ENCODE results near the gene CLDN8. TPM values are rescaled to one million over a fixed set of nuclear protein-coding genes. Genes with fewer than 3 reads are reported as not detected.

CLDN8 gene
- total and polyA plus RNA-seq, 11 donors, result not detected

- WGBS, 4 donors, result 49 to 61% (median 54%) methylated on average over 5 of the region's 5 CpGs
- TF ChIP-seq CTCF (IDR thresholded peaks at IDR 0.05), result no peak
- H3K4me3 ChIP-seq, result no peak overlapping the region
- H3K27ac ChIP-seq, result no peak overlapping the region
- H3K9me3 ChIP-seq, result peaks cover 0 to 4% (median 0%) of the 10 kb centered on the region in 12 donors
- H3K36me3 ChIP-seq, result no peaks in the 10 kb centered on the region
- ATAC-seq, result no peak
- H3K27me3 ChIP-seq, result no peaks in the 10 kb centered on the region
- H3K4me1 ChIP-seq, result peaks cover 0 to 7% (median 0%) of the 10 kb centered on the region in 12 donors
- no peak for DNase-seq
- intact Hi-C loops (cut with DNase I), result loop anchor here in 1 of 10 donors (10.0 kb wide), 1 partner anchor 155 kb away; no protein-coding TSS in a partner anchor
These were observed 6.3 kb downstream of the CLDN8 start for GRCh38 chr21:30209601-30210000.

GRCh38 chr21:30207252-30207579 is 8.7 kb downstream of the CLDN8 start:
- no peak for DNase-seq

DNA sequence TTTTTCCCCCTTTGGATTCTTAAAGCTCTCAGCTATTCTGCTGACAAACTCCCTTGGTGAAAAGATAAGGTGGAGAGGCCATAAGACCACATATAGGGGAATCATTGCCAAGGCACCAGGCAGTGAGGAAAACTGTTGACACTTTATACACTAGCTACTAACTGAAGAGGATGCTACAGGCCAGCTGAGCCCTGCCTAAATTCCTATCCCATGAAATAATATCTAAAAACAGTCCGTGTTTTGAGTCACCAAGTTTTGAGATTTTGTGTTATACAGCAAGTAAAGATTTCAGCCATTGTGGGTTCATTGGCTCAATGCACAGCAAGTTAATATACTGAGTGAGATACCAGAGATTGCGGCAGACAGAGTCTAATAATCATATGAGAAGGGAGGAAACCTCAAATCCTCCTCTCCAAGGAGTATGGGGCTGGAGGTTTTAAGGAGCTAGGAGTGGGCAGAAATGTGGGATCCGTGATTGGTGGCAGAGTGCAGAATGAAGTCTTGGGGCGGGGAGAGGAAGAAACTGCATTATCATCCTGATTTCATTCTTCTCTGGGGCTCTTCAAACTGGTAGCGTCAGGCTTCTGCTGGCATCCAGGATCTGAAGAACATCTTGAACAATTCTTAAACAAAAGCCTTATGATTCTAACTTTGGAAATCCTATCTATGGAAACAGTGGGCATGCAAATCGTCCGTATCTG is 9.2 kb downstream of the CLDN8 start:
- DNase-seq (no peak), ATAC-seq (no peak)
- intact Hi-C loops (cut with DNase I), result loop anchor here in 1 of 10 donors (10.0 kb wide), 1 partner anchor 152 kb away; no protein-coding TSS in a partner anchor
- no peak for TF ChIP-seq CTCF (IDR thresholded peaks at IDR 0.05)
- no peak for TF ChIP-seq POLR2A (IDR thresholded peaks at IDR 0.05)
- no peaks in the 10 kb centered on the region for H3K27me3 ChIP-seq
- H3K4me1 ChIP-seq, result peaks cover 0 to 7% (median 0%) of the 10 kb centered on the region in 12 donors
- peaks cover 0 to 4% (median 0%) of the 10 kb centered on the region in 12 donors for H3K9me3 ChIP-seq
- 53 to 56% (median 54%) methylated on average over 7 of the region's 7 CpGs for WGBS, 4 donors
- H3K27ac ChIP-seq, result no peak overlapping the region
- H3K36me3 ChIP-seq, result no peaks in the 10 kb centered on the region
- H3K4me3 ChIP-seq, result no peak overlapping the region

More at GRCh38 chr21:30207252-30207579, 8.7 kb downstream of the CLDN8 start:
- Histone ChIP-seq H3K27me3 (no peaks in the 10 kb centered on the region), H3K4me1 (peaks cover 0 to 7% (median 0%) of the 10 kb centered on the region in 12 donors), H3K4me3 (no peak overlapping the region), H3K36me3 (no peaks in the 10 kb centered on the region), H3K27ac (no peak overlapping the region), H3K9me3 (peaks cover 0 to 4% (median 0%) of the 10 kb centered on the region in 12 donors)
- intact Hi-C loops (cut with DNase I), result loop anchor here in 1 of 10 donors (10.0 kb wide), 1 partner anchor 152 kb away; no protein-coding TSS in a partner anchor
- WGBS, 4 donors, result 52 to 73% (median 71%) methylated on average over 1 of the region's 1 CpG
- ATAC-seq, result no peak
- TF ChIP-seq POLR2A (IDR thresholded peaks at IDR 0.05), result no peak
- no peak for TF ChIP-seq CTCF (IDR thresholded peaks at IDR 0.05)

GRCh38 chr21:30200000-30200399 is 15.9 kb downstream of the CLDN8 start:
- no peak overlapping the region for H3K4me3 ChIP-seq
- no peaks in the 10 kb centered on the region for H3K27me3 ChIP-seq
- H3K27ac ChIP-seq, result no peak overlapping the region
- H3K9me3 ChIP-seq, result peaks cover 0 to 8% (median 0%) of the 10 kb centered on the region in 12 donors
- intact Hi-C loops (cut with DNase I), result loop anchor here in 1 of 10 donors (5.0 to 10.0 kb wide), 2 partner anchors 145 to 258 kb away; no protein-coding TSS in a partner anchor
- no peaks in the 10 kb centered on the region for H3K4me1 ChIP-seq
- DNase-seq (no peak), ATAC-seq (no peak)
- TF ChIP-seq CTCF (IDR thresholded peaks at IDR 0.05) (no peak), POLR2A (IDR thresholded peaks at IDR 0.05) (no peak)
- WGBS, 4 donors, result 48 to 56% (median 51%) methylated on average over 2 of the region's 2 CpGs
- H3K36me3 ChIP-seq, result no peaks in the 10 kb centered on the region

Measured in heart left ventricle (tissue), 16 donors.